CMK (cell line): ENCODE results near the gene CLEC20A.

Source experiments
- DNase-seq: peaks from one replicate; pipeline ENCODE4 v3.0.0-alpha.2; 2010; ENCODE audit warnings: low read depth

CLEC20A gene

DNA sequence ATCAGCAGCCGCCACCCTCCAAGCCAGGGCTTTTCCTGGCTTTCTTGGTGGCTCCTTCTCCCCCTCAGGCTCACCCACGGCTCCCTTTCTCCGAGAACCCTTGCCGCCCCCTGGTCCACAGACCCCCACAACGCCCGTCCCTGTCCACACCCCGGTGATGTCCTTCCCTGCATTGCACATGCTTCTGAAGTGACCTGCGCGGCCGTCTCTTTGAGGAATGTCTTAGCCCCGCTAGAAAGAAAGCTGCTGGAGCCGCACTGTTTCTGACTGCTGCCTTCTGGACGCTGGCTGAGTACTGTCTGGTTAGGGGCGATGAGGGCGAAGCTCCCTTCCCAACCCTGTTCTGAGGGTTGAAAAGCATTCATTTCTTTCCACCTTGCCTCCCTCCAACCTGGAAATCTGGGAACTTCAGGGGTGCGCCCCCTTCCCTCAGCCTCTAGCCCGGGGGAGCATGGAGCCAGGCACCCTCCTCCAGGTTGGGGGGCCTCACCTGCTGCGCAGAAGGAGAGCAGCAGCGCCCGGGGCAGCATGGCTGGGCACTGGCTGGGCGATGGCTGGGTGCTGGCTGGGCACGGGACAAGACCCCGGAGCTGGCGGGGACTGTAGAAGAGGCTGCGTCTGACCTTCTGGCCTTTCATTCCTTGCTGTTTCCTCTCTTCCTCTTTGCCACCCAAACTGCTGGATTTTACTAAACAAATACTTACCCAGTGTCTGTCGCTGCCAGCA, at the start of gene CLEC20A:
CLEC20A (minus strand) TSS at position 555 of the 726 bp plus-strand sequence; CDS start at position 530, 25 bp downstream.
- no peak for DNase-seq

DNA sequence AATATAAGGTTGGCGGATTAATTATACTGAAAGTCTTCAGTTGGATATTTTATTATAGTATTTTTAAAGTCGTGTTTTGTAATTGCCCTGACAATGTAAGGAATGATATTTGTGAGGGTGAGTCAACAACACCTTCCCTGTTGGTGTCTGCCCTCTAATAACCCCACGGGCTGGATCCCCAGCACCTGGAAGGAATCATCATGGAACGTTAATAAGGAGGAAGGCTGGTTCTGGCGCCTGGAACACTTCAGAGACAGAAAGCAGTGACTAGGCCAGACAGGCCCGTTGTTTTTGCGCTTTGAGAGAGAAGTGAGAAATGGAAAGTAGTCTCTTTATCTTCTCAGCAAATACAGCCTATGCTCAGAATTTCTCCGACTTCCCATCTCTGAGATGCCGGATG, 47.8 kb upstream of the CLEC20A start:
- DNase-seq, result no peak

DNA sequence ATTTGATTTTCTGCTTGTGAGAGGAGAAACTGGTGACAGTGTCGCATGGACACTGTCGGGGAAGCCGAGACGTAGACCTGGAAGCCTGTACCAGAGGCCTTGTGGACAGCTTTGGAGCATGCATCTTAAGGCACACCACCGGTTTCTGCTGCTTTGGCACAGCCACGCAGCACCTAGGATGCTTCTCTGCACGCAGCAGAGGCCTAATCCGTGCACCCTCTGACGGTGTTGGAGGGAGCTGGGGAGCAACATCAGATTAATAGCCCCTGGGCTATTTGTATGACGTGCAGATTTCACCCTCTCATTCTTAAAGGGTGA, 46.5 kb upstream of the CLEC20A start:
- no peak for DNase-seq

DNA sequence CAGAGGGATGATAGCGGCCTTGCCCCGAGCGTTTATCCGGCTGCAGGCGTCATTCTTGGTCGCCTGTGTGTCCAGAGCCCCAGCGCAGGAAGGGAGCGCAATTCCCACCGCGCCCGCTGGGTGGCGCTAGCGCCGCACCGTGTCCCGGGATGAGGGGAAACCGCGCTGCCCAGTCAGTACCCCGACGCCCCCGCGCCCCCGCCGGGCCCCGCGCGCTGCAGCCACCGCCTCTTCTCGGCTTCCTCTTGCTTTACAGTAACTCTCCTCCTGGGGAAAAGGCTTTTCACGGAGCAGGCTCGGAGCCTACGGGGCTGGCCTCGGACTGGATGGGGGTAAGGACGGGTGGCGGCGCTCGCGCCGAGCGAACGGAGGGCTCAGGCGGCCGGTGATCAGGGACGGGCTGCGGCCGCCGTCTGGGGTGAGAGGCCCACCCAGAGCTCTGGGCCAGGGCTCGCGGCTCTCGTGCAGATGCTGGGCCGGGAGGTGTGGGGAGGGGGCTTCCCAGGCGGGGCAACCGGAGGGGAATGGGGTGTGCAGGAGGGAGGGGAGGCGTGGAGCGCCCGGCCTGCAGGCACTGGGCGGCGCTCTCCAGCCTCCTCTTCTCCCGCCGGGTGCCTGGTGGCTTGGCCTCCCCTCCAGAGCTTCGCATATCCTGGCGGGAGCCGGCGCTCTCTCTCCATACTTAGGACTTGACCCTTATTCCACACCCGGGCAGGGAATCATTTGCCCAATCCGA, 46.0 kb upstream of the CLEC20A start:
- peak; percentile 77 for DNase-seq

DNA sequence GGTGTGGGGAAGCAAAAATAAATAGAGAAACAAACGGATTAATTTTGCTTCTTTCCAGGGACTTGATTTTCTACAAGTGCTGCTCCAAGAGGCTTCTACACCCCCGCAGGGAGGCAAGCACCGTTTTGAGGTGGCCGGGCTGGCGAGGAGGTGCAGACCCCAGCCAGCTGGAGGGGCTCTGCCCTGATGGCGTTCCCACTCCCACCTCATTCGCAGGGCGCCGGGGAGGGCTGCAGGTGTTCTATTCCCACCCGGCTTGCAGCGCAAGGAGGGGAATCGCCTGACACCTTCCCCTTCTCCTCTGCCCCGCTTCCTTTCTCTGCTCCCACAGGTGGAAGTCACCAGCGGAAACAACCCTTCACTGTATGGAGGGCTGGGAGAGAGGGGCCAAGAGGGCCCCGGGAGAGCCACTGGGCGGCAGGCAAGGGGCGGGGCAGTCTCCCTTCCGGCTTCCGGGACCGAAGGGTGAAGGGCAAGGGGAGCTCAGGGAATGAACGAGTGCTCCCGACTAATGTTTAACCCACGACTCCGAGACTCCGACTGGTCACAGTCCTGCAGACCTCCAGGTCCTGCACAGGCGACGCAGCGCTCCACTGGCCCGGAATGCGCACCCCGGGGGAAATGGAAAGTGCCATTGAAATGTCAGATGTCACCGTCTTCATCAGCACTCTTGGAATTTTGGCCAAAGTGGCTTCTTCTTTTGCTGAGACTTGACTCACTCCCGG, 45.2 kb upstream of the CLEC20A start:
- DNase-seq, result peak; percentile 37

DNA sequence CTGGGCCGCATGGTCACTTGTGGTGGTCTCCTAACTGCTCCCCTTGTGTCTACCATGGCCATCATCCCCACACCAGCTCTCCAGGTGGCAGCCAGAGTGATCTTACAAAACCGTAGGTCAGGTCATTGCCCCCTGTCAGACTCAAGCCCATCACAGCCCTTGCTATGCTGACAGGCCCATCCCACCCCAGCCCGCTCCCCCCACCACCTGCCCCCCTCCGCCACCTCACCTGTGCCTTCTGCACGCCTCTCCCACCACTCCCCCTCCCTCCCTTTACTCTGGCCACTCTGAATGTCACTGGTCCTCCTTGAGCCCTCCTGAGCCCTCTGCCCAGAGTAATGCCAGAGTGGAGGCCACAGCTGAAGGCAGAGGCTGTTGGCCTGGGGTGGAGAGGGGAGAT, 44.6 kb upstream of the CLEC20A start:
- DNase-seq, result no peak

DNA sequence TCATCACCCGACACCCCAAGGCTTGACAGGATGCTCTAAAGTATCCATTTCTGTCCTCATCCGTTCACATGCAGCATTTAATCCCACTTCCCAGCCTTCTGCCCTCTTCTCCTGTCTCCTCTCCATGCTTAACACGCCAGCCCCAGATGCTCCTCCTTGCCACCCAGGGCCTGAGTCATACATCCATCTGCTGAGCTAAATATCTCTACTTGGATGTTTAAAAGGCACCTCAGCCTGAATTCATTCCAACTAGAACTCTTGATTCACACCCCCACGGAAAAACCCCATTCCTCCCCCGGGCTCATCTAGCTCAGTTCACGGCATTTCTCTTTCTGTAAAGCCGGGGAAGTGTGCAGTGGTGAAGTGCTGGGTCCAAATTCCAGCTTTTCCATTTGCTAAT, 43.9 kb upstream of the CLEC20A start:
- no peak for DNase-seq

DNA sequence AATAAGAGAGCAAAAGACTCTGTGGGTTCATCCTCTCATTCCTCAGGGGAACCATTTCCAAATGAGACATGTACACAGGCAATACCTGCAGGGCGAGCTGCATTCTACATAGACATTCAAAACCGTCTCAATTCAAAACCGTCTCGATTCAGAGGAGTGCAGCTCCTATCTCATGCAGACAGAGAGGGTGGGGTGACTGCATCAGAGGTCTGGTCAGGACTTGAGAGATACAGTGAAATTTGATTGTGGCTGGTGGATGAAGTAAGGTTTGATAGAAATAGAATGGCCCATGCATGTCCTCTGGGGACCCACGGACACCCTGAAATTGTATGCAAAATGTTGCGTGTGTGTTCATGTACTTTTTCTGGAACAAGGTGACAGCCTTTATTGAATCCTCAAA, 43.4 kb upstream of the CLEC20A start:
- no peak for DNase-seq

DNA sequence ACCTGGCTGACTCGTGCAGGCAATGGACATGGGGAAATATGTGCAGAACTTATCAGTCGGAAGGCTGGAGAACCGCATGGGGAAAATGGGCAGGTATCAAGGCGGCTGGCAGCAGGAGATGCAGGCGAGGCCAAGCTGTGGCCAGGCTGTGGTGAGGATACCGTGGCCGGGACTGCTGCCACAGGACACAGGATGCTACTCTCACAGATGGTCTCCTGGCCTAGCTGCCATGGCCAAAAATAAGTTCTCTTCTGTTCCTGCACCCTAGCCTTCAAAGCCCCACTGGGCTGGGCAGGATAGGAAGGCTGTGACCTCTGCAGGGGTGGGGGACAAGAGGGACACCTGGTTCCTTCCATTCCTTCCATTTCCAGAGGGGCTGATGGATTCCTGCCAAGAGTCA, 42.5 kb upstream of the CLEC20A start:
- no peak for DNase-seq

DNA sequence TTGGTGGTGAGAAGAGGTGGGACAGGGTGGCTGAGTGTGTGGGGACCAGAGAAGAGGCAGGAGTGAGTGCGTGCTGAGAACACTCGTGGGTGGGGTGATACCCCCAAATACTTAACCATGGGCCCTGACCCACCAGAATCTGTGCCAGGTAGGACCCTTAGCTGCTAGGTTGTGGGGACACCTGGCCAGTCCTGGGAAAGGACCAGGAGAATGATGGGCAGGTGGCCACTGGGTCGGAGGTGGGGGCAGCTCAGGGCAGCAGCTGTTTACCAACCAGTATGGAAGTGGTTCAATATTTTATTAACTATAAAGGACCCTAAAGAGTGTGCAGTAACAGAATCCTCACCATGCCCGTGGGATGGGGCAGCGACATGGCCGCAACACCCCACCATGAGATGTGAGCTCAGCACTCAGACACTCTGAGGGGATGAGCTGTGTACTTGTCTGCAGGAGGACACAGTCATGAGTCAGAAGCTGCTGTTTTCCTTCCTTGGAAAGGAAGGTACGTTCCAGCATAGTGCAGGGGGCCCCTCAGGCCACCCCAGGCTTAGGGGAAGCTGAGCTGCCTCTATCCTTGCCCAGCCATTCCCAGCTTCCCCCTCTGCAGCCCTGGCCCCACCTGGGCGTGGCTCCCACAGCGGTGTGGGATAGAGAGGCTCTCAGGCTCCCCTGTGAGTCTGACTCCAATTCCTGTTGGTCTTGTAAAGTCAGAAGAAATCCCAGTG, 41.6 kb upstream of the CLEC20A start:
- DNase-seq, result no peak

DNA sequence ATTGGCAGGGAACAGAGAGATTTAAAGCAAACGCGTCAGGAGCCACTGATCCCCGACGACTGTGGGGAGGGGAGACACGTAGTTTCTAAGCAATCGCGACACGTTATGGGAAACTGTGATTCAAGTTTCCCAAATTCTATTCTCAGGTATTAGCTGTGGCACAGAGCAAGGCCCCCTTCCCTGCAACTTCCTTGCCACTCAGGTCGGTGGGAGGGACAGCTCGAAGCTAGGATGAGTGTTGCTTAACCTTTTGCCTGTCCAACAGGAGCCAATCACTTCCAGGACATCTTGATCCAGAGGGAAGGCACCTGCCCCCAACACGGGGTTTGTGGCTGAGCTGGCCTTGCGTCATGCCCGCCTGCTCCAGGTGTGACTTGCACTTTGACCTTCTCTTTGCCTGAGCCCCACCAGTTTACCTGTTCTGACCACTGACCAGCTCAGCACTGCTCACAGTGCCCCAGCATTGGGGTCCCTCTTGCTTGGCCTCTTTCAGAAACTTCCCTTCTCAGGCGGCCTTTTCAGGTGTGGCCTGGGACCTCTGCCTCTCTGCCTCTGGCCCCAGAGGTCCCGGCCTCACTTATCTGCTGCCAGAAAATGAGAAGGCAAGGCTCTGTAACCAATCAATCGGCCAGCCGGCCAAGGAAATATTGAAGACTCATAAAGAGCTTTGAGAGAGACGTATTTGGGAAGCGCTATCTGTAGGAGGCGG, 40.8 kb upstream of the CLEC20A start:
- DNase-seq, result no peak

DNA sequence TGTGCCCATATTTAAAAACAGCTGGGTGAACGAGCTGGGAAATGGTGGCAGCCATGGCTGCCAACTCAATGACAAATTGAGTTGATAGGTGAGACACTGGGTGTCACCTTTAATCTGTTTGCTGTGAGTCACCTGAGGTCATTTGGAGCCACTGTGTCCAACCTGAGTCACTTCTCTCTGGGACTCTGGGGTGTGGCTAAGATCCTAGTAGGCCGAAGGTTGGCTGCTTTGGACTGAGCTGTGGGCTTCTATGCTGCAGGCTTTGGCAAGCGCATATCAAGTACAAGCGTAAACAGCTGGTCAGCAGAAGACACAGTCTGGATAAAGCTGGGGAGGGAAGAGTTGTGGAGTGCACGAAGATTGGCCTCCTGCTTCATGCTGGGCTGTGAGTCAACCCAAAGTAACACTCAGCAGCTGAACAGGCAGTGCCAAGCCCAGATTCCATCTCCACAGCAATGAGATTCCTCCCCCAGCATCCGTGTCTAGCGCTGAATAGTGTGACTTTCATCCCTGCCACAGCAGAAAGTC, 40.1 kb upstream of the CLEC20A start:
- DNase-seq, result no peak

DNA sequence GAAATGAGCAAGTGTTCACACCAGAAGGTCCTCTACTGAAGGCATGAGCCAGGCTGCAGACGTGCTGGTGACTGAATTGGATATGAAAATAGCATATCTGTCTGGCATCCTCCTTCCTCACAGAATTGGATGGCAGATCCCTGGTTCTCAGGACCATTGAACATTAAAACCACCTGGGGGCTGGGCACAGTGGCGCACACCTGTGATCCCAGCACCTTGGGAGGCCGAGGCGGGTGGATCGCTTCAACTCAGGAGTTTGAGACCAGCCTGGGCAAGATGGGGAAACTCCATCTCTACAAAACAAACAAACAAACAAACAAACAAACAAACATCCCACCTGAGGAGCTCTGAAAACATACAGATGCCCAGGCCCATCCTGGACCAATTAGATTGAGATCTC, 39.6 kb upstream of the CLEC20A start:
- no peak for DNase-seq

DNA sequence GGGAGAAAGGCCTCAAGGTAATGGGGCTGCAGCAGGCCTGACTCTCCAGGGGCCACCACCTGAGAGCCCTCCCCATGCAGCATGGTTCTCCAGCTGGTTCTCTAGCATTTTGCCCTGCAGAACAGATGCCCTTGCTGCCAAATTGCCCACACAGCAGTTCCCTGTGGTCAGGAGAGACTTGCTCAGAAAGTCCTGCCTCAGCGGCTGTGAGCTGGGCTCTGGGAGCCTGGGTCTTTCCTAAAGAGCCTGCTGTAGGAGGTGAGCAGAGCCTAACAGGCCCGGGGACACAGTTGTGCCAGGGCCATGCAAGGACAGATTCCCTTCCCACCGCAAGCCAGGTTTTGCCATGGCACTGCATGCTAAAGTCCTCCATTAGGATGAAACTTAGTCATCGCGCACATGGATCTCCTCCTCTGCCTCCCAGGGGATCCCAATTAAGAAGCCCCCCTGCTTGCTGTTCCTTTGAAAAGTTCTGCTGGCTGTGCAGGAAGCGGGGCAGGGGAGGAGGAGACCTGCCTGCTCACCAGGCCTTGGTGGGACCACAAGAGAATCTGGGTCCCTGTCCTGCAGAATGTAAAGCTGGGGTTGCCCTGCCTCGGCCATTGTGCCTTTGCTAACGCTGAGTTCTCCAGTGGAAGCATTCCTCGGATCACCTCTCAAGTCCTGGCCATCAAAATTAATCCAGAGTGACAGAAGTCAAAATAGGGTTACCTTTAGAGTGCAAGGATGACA, 37.5 kb upstream of the CLEC20A start:
- no peak for DNase-seq

DNA sequence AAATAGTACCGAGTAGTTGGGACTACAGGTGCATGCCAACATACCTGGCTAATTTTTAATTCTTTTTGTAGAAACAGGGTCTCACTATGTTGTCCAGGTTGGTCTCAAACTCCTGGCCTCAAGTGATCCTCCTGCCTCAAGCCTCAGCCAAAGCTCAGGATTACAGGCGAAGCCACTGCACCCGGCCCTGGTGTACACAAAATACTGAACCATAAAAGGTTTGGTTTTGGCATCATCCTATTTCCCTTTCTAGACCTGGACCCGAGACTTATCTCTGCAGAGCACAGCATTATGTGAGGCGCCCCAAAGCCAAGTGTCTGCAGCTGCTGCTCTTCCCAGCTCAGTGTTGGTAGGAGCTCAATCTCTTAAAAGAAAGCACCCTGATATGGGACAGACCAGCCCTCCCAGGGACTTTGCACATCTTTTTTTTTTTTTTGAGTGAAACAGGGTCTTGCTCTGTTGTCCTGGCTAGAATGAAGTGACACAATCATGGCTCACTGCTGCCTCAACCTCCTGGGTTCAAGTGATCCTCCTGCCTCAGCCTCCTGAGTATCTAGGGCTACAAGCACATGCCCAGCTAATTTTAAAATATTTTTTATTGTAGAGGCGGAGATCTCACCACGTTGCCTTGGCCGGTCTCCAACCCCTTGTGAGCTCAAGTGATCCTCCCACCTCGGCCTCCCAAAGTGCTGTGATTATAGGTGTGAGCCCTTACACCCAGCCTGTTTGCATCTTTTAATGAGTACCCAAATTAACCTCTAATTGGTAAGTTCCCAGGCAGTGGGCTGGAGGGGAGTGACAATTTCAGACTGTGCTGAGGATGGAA, 36.6 kb upstream of the CLEC20A start:
- DNase-seq, result no peak

DNA sequence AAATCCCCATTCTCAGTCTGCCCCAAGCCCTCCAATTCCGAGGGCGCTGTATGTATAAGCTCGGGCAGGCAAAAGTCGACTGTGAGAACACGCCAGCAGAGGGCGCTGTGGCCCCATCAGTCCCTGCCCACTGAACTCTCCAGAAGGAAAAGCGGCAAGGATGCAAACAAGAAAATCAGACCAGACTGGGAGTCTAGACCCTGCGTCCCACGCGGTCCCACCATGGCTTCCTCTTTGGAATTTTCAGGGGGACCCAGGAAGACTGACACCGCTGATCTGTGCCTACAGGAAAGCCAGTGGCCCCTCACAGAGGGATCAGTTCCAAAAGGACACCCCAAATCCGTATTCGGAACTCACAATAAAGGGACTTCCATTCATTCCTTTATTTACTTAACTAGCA, 35.6 kb upstream of the CLEC20A start:
- DNase-seq, result peak; percentile 59

DNA sequence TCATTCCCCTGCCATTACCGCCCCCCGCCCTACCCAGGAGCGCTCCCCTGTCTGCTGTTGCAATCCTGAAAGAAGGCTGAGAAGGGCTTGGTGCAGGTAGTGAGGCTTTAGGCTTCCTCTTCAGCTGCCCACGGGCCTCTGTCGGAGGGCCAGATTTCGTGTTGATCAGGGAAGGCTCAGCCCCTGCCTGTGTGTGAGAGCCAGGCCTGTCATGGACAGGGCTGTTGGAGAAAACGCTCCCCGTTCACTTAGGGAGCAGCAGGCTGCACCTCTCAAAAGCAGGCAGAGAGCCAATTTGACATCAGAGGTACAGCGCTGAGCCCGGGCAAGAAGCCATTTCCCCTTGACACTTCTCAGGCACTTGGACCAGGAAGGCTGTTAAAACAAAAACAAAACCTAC, 35.1 kb upstream of the CLEC20A start:
- DNase-seq, result no peak

DNA sequence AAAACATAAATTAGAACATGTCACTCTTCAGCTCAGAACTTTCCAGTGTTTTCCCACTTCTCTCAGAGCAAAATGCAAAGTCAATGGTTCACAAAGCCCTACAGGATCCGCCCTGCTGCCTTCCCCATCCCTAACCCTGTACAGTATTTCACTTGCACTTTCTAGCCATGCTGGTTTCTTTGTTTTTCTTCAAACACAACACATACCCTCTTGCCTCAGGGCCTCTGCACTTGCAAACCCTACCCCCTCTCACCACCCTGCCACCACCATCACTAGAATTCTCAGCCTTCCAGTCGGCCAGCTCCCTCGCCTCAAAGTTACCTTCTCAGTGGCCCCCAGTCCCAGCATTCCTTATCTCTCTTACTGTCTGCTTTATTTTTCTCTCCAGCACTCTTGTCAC, 33.7 kb upstream of the CLEC20A start:
- DNase-seq, result no peak

DNA sequence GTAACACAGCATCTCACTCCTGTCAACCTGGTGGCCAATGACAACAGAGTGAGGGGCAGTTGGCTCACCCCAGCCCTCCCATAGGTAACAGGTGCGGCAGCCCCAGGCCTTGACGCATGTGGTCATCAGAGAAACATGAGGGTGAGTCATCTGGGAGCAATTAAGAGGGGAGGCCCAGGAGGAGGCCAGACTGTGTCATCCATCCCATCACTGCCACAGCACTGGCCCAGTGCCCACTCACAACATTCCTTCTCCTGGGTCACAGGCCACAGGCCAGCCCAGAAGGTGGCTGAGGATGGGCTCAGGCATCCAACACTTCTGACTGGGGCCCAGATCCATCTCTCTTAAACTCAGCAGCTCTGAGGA, 33.3 kb upstream of the CLEC20A start:
- no peak for DNase-seq

DNA sequence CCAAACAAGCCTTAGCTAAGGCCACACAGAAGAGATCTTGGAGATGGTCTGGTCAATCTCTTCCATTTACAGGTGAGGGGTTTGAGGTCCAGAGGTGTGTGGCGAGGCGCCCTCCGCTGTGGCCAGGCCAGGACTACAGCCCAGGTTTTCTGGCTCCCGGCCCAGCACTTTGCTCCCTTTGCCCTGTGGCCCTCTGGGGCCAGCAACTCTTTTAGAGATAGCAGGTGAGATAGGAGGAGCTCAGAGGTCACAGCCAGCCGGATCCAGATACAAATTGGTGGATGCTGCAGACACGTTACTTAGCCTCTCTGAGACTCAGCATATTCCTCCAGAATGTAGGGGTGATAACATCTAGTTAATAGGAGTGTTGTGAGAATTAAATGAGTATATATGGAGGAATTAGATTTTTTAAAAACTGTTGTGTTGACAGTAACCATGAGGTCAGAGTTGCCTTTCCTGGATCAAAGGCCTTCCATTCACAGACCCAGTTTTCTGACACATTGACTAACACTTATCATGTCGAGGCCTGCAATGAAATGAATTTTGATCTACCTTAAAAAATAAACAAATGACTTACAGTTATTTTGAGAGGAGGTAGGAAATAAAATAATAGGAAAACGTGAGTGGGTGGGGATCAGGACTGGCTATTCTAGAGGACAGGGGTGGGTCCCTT, 32.7 kb upstream of the CLEC20A start:
- no peak for DNase-seq
